Transverse colon (tissue), 4 donors: Measurements from ENCODE around the gene SLC12A2. TPM values are rescaled to one million over a fixed set of nuclear protein-coding genes. Genes with fewer than 3 reads are reported as not detected.

ENCODE experiments used
- DNase-seq: peaks from one replicate; pipeline ENCODE4 v3.0.0-alpha.2; 2019
- H3K27ac ChIP-seq, 4 donors: fragments of 200-600 bp; sonication (generic); 2 replicates each; pipeline ENCODE4 v1.5.1; 2016 to 2018; ENCODE audit warnings: inconsistent platforms in 4 of 4
- H3K27me3 ChIP-seq: fragments of 200-600 bp; sonication (generic); 2 replicates; pipeline ENCODE4 v1.5.1; 2017; ENCODE audit warnings: inconsistent platforms
- H3K36me3 ChIP-seq, 4 donors: fragments of 200-600 bp; sonication (generic); 2 replicates each; pipeline ENCODE4 v1.5.1; 2017 to 2019; ENCODE audit warnings: inconsistent platforms in 4 of 4
- H3K4me1 ChIP-seq, 4 donors: fragments of 200-600 bp; sonication (generic); 2 replicates each; pipeline ENCODE4 v1.5.1; 2017 to 2020; ENCODE audit warnings: inconsistent platforms in 4 of 4
- H3K4me3 ChIP-seq, 4 donors: fragments of 200-600 bp; sonication (generic); 1 replicate in 1 of 4; 2 replicates in 3 of 4; pipeline versions ENCODE4 v1.5.1 to v1.6.1; 2017 to 2019; ENCODE audit warnings: inconsistent platforms in 4 of 4
- H3K9me3 ChIP-seq, 2 donors: fragments of 200-600 bp; sonication (generic); 2 replicates each; pipeline ENCODE4 v1.5.1; 2017 to 2019; ENCODE audit warnings: inconsistent platforms in 2 of 2
- CTCF ChIP-seq, 5 experiments: fragments of 200-600 bp in 3 of 5; fragments of 450-650 bp in 2 of 5; sonication (generic) in 3 of 5; IDR thresholded peaks; 1 replicate in 2 of 5; 2 replicates in 3 of 5; pipeline ENCODE4 v1.5.1; 2016 to 2017; ENCODE audit warnings: antibody characterized with exemption in 5 of 5, inconsistent platforms in 3 of 5, mild to moderate bottlenecking in 2 of 5, moderate library complexity in 1 of 5
- EP300 ChIP-seq: sonication (generic); formaldehyde crosslinking; IDR thresholded peaks from one replicate; pipeline ENCODE4 v1.6.1; 2017; ENCODE audit warnings: antibody characterized with exemption, low read depth
- POLR2A ChIP-seq: fragments of 450-650 bp; IDR thresholded peaks from one replicate; pipeline ENCODE4 v1.6.1; 2016; ENCODE audit warnings: antibody characterized with exemption, mild to moderate bottlenecking, moderate library complexity
- POLR2AphosphoS5 ChIP-seq, 3 donors: sonication (generic); formaldehyde crosslinking; IDR thresholded peaks; one replicate each; pipeline ENCODE4 v1.6.1; 2016; ENCODE audit warnings: antibody characterized with exemption in 3 of 3
- WGBS, 2 donors: methylation state at CpG; one replicate each; pipeline ENCODE4 v1.1.5; 2018; ENCODE audit warnings: low coverage in 1 of 2; 5-methylcytosine and 5-hydroxymethylcytosine counted together
- in situ Hi-C, 4 donors: fragments of 200-750 bp; cut with MboI; loops; one replicate each; pipeline versions ENCODE4 v1.15.0 to v1.15.1; 2017; ENCODE audit warnings: low sequenced_read_pairs in 3 of 4, low pct_ligation_motif_present in 1 of 4, low pct_unique_long_range_greater_than_20kb in 1 of 4
- intact Hi-C: fragments of 100-400 bp; cut with DNase I; formaldehyde crosslinking; loops from one replicate; pipeline ENCODE4 v1.15.1; 2023; ENCODE audit warnings: low total_unique reads
- total RNA-seq, 4 donors: library from RNA; depleted of rRNA; stranded (reverse); fragments of >200 nt; gene quantifications; one replicate each; pipeline ENCODE4 v1.1.0, GENCODE V29; 2016

SLC12A2 gene
- total RNA-seq, 4 donors from 2014 or later = 40.4 to 91.1 (median 73.5) TPM

- peaks cover 15 to 51% (median 19%) of the 10 kb centered on the region in 4 donors for H3K4me1 ChIP-seq
- DNase-seq = no peak
Measured at GRCh38 chr5:128081111-128081851, 2.3 kb upstream of the SLC12A2 start.

GRCh38 chr5:128082551-128083032, 974 bp upstream of the SLC12A2 start:
- WGBS, 2 donors = 0 to 6% methylated on average over 3 to 12 of the region's 25 CpGs
- Histone ChIP-seq H3K9me3 (no peaks in the 10 kb centered on the region), H3K27me3 (no peaks in the 10 kb centered on the region), H3K27ac (peak overlapping the region; percentile 93 to 99 (median 96)), H3K36me3 (no peaks in the 10 kb centered on the region), H3K4me3 (peak overlapping the region; percentile 70 to 95 (median 94)), H3K4me1 (peaks cover 15 to 61% (median 22%) of the 10 kb centered on the region in 4 donors)
- in situ Hi-C loops (no loop called here), intact Hi-C loops (loop anchor here (10.0 kb wide), 1 partner anchor 328 kb away; no protein-coding TSS in a partner anchor)
- DNase-seq = no peak
- no peak for TF ChIP-seq POLR2AphosphoS5 (IDR thresholded peaks at IDR 0.05)
- no peak for TF ChIP-seq EP300
- TF ChIP-seq POLR2A = no peak
- TF ChIP-seq CTCF (IDR thresholded peaks at IDR 0.05) = no peak

More at GRCh38 chr5:128081111-128081851, 2.3 kb upstream of the SLC12A2 start:
- Histone ChIP-seq H3K27me3 (no peaks in the 10 kb centered on the region), H3K36me3 (no peaks in the 10 kb centered on the region), H3K4me3 (peak overlapping the region in 3 of 4 donors; percentile 93 to 95 (median 94)), H3K27ac (peak overlapping the region; percentile 93 to 99 (median 96)), H3K9me3 (no peaks in the 10 kb centered on the region)
- TF ChIP-seq POLR2AphosphoS5 (IDR thresholded peaks at IDR 0.05) = no peak
- TF ChIP-seq POLR2A = no peak
- TF ChIP-seq EP300 = no peak
- TF ChIP-seq CTCF (IDR thresholded peaks at IDR 0.05) = peak; percentile 33 to 61 (median 45)
- in situ Hi-C loops (no loop called here), intact Hi-C loops (loop anchor here (10.0 kb wide), 1 partner anchor 326 kb away; no protein-coding TSS in a partner anchor)
- WGBS, 2 donors = 30 to 46% methylated on average over 5 of the region's 5 CpGs

GRCh38 chr5:128083811-128084227, 253 bp downstream of the SLC12A2 start:
- 4% methylated on average over 10 of the region's 53 CpGs; no CpG with 5 or more reads in 1 of the 2 donors for WGBS, 2 donors
- TF ChIP-seq CTCF (IDR thresholded peaks at IDR 0.05) (peak in 4 of 5 experiments; percentile 12 to 37 (median 32)), EP300 (no peak), POLR2AphosphoS5 (IDR thresholded peaks at IDR 0.05) (no peak), POLR2A (peak; percentile 70)
- H3K27me3 ChIP-seq = no peaks in the 10 kb centered on the region
- peak overlapping the region; percentile 62 to 95 (median 94) for H3K4me3 ChIP-seq
- no peaks in the 10 kb centered on the region for H3K36me3 ChIP-seq
- intact Hi-C loops = loop anchor here (10.0 kb wide), 1 partner anchor 329 kb away; no protein-coding TSS in a partner anchor
- in situ Hi-C loops = no loop called here
- DNase-seq = no peak
- peaks cover 10 to 58% (median 20%) of the 10 kb centered on the region in 4 donors for H3K4me1 ChIP-seq
- peak overlapping the region; percentile 93 to 99 (median 96) for H3K27ac ChIP-seq
- no peaks in the 10 kb centered on the region for H3K9me3 ChIP-seq
